GM10847 (cell line): ENCODE measurements around the gene SPON2.

ENCODE experiments used
- POLR2A ChIP-seq: IDR thresholded peaks from 2 replicates; pipeline ENCODE4 v1.6.1; 2011; ENCODE audit not compliant: insufficient read length; ENCODE audit errors: extremely low read depth

SPON2 gene

DNA sequence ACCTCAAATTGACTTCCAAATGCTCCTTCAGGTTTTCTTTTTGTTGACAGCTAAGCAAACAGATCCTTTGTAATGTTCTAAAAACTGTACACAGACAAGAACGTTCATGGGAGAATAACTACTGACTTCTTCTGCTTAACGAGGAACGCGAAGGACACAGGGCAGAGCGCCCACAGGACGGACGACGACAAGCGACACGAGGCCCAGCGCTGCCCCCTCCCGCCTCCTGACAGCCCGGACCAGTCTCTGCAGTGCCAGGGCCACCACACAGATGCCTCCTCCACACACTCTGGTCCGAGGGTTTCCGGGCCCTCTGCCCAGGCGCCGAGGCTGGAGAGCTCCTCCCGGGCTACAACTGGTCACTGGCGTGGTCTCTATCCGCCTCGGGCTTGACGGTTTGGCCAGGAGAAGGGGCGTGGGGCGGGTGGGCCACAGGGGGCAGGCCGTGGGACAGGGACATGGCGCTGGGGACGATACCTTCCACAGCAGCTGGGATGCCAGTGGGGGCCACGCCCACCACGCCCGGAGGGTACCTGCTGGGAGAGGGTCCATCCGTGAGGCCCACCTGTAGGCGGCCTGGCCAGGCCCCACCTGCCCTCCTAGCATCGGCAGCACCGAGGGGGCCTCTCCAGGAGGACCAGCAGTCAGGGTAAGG is 39.6 kb upstream of the SPON2 start:
- TF ChIP-seq POLR2A: no peak

DNA sequence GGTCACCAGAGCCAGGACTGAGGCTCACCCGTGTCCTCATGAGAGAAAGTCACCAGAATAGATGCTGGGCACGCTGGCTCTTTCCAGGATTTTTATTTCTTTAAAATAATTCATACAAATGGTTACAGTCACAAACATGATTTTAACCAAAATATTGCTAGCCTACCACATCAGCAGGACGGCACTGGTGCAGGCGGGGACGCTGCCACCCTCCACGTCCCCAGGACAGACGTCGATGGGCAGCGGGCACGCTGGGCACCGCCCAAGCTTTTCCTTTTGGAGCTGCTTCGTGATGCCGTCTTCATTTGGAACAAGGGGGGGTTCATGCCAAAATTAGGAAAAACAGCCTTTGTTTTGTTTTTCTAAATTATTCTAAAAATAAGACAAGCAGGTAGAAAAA is 39.0 kb upstream of the SPON2 start:
- TF ChIP-seq POLR2A: no peak

DNA sequence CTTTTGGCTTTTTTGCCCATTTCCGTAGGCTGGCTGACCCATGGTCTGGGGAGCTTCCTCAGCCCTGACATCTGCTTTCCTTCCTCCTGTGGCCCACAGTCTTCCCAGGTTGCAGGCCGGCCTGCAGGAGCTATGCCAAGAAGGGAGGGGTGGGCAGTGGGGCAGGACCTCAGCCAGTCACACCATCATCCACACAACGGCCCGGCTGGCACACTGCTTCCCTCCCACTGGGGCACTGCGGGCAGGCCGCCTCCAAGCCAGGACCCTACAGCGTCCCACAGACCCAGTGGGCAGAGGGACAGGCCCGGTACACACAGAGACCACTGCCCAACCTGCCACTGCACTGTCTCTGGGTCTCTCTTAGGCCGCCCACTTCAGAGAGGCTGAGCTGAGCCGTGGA is 38.6 kb upstream of the SPON2 start:
- no peak for TF ChIP-seq POLR2A

DNA sequence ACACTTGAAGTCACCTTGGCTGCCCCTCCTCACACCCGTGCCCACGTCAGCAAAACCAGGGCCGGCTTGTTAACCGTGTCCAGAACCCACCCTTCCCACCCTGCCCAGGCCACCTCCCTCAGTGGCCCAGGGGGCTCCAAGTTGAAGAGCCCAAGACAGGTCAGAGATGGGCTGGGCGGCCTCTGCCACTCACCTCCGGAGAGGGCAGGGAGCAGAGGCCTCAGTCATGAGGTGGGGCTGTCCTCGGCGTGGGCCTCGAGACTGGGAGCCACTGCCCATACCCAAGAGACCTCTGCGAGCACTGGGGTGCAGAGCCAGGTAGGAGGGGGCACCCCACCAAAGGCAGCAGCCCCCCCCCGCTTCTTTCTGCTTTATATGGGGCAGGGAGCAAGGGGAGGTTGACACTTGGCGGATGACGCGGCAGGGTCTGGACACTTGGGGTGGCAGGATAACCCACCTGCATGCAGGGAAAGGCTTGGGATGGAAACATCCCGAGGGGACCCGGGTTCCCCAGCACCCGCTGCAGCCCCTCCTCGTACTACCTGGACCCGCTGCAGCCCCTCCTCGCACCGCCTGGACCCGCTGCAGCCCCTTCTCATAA is 38.0 kb upstream of the SPON2 start:
- no peak for TF ChIP-seq POLR2A

DNA sequence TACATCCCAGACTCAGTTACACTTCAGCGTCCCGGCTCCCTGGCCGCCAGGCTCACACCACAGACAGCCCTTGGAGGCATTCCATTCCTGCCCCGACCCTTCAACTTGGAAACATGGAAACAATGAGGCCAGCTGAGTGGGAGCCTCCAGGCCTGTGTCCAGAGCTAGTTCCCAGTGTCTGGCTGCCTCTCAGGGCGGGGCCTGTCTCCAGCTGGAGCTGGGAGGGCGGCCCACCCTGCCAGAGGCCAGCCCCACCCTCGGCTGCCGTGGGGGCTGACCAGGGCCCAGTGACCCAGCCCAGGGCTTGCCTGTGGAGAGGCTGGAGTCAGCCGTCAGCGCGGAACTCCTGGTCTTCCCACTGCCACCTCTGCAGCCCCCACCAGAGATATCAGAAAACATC is 37.4 kb upstream of the SPON2 start:
- TF ChIP-seq POLR2A: no peak

DNA sequence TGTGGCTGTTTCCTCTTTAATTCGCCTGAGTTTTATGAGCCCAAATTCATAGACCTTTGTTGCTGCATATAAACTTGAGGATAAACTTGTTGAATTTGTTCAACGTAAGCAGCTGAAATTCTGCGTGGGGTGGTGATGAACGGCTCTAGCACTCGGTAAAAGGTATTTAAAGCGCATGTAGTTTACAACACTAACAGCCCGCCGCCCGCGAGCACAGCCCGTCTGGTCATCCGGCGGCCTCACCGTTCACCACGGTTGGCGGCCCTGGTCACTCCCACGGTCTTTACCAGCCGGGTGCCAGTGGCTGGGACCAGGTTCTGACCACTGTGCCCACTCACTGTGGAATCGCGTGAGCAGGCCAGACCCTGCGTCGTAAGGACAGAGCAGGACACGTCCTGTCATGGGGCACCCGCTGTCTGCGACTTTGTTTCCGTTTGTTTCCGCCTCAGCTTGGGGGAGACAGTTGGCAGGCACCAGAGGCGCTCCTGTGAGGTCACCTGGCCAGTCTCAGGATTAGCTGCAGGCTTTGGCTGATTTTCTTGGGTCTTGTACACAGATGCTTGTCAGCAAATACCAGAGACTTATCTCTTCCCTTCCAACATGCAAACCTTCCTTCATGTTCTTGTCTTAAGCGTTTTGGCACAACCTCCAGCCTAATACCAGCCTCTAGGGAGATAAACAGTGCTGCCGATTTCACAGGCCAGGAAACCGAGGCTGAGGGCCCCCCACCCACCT is 36.8 kb upstream of the SPON2 start:
- TF ChIP-seq POLR2A: no peak

DNA sequence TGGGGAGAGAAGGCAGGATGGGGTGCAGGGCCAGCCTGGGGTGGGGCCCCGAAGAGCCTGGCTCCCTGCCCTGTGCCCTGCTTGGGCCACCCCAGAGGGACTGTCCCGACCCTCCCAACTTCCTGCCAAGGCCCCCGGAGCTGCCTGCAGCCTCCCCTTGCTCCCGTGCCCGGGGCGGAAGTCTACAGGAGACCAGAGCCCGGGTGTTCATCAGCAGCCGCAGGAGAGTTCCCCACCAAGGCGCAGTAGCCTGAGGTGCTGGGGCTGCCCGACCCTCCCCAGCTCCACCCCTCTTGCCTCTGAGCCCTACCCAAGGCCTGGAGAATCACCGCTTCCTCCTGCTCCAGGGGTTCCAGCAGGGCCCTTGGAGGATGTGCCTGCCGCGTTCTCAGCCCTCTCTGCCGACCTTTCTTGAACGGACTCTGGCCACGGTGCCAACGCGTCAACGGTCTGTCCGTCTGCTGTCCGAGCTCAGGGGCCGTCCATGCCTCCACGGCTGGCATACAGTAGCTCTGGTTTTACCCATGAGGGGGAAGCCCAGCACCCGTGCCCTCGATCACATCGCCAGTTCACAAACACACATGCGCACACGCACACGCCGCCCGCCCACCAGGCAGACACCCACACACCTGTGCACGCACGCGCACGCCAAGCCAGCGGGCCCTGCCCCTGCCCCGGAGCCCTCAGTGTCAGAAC is 36.0 kb upstream of the SPON2 start:
- no peak for TF ChIP-seq POLR2A

DNA sequence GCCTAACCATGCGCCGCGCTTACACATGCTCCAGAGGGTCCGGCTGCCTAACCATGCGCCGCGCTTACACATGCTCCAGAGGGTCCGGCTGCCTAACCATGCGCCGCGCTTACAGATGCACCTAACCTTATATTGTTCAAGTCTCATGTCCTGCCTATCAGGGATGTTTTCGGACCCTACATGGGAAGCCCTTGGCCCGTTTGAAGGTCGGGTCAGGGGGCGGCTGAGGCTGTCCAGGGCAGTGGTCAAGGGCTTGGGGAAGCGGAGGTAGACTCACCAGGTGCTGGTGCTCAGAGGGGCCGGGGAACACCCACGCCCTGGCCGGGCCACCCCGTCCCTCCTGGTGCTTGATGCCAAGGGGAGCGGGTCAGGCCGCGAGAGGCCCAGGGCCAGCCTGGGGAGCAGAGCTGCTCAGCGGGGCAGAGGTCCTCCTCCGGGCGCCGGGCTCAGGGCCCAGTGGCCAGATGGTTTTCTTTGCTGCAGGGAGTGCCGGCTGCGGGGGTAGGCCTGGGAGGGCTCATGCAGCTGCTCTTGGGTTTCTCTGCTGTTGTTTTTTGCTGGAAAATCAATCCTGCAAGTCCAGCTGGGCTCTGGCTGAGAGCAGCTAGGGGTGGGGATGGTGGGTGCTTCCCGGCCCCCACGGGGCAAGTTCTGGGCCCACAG is 35.4 kb upstream of the SPON2 start:
- no peak for TF ChIP-seq POLR2A

DNA sequence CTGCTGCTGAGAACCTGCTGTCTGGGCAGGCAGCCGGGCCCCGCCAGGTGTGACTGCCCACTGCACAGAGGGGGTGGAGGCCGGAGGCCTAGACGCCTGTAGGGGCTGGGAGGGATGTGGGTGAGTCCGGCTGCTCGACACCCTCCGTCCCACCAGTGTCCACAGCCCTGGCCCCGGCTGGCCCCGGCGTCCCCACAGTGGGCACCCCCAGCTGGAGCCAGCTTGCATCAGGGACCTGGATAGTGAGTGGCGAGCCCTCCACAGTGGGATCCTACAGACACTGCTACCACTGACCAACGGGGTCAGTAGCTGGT is 34.7 kb upstream of the SPON2 start:
- no peak for TF ChIP-seq POLR2A

DNA sequence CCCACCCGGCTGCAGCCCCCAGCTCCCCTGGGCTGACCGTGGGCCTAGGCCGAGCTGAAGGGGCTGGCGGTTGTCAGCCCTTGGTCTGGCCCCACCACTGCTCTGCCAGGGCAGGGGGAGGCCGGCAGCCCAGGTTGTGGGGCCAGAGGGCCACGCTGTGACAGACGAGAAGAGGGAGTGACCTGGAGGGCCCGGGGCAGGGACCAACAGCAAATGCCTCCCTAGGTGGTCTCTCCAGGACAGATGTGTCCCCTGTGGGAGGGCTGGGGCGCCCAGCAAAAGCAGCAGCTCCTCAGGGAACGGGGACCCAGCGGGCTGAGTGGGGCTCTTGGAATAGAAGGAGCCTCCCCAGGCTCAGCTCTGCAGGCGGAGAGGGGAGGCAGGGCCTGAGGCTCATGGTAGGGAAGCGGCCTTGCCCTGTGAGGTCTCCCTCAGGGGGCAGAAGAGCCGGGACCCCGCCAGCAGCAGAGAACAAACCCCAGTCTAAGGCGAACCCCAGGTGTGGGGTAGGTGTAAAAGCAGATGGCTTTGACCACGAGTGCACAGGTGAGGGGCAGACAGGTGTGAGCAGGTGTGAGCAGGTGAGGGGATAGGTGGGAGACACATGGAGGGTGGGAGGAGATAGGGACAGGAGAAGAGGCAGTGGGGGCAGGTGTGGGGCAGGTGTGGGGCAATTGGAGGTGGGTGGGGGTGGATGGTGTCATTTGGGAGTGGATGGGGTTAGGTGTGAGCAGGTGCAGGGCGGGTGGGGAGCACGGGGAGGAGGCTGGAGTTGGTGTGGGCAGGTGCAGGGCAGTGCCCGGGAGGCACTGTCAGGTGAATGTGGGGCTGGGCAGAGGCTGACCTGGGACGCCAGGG is 34.1 kb upstream of the SPON2 start:
- TF ChIP-seq POLR2A: no peak

DNA sequence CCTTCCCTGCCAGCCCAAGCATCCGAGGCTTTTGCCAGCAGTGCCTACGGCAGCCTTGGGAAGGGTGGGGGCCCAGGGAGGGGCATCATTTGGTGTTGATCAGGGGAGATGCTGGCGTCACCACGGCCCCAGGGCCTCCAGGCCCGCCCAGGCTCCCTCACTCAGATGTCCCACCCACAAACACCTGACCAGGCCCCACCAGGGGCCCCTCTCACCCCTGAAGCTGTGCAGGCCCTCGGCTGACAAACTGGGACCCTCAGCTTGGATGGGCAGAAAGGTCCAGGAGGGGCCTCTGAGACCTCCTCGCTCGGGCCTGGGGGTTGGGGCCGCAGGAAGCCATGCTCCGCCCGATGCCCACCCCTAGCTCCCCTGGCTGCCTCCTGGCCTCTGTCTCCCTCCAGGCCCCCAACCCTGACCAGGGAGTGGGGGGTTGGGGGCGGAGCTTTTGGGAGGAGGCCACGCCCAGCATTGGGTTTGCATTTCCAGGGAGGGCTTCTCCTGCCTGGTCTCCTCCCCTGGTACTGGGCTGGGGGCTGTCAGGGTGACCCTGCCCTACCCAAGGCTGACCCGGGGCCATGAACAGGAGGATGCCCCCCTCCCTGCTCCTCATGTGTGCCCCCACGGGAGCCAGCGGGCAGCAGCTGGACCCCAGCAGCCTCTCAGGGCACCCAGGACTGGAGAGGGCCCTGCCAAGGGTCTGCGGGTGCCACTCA is 33.4 kb upstream of the SPON2 start:
- TF ChIP-seq POLR2A: no peak

DNA sequence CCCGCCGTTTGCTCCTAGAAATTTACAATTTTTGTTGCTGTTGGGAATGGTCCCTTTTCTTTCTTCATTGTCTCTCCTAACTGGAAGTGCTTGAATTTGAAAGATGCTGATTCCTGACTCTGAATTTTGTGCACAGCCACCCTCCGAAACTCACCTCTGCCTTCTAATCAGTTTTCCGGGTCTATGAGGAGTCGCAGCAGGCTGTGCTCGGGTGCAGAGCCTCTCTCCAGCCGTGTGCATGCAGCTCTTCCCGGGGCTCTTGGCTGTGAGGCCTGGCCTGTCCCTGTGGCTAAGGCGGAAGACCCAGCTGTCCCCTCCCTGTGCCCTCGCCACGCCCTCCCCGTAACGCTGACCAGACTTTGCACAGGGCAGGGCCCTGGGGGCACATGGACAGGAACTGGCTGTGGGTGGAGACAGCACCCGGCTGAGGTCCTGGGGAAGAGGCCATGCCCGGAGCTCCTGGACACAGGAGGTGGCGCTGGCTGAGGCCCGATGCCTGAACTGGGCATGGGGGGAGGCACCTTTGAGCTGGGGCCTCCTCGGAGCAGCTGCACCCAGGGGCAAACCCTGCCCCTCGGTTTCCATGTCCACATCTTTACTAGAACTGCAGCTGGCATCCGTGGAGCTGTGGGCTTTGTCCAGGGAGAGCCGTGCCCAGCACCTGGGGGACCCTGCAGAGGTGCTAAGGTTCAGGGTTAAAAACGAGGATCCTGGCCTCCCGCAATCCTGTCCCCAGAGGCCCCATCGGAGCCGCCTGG is 32.6 kb upstream of the SPON2 start:
- no peak for TF ChIP-seq POLR2A

DNA sequence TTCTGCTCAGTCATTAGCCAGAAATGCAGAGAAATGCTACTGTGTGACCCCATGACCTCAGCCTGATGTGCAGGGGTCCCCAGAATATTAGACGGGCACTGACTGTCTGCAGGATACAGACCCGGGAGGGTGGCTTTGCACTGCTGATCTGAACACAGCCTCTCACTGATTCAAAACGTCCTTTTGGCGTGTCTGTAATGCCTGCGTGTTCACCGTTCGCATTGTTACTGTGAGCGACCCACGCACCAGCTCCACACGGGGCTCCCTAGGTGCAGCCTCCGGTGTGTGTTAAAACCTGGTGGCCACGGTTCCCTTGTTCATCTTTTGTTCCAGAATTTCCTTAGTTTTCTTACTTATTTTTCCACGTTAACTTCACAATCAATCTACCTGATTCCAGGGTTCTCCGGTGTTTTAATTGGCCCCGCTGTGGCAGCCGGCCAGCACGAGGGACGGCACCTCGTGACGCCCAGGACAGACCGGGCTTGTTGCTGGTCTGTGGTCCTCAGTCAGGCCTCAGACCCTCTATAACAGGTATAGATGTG is 32.0 kb upstream of the SPON2 start:
- TF ChIP-seq POLR2A: no peak
